GM12878 (cell line): Measurements from ENCODE around the gene ZNF92. TPM values are rescaled to one million over a fixed set of nuclear protein-coding genes. Genes with fewer than 3 reads are reported as not detected.
A peak's percentile ranks its signal among the peaks of the same experiment; 100 is the strongest.

ENCODE experiments used
- ASH2L ChIP-seq: fragments of 300-600, 200-600 bp; sonication (generic); IDR thresholded peaks from 2 replicates; pipeline ENCODE4 v1.6.1; 2017; ENCODE audit warnings: low read depth, mild to moderate bottlenecking, borderline replicate concordance
- BACH1 ChIP-seq: fragments of 450-650 bp; IDR thresholded peaks from 2 replicates; pipeline ENCODE4 v1.6.1; 2017; ENCODE audit warnings: mild to moderate bottlenecking, borderline replicate concordance
- CBFB ChIP-seq: IDR thresholded peaks from 2 replicates; pipeline ENCODE4 v1.6.1; 2016; ENCODE audit warnings: antibody characterized with exemption, low read depth
- CBX5 ChIP-seq: sonication (generic); IDR thresholded peaks from 2 replicates; pipeline ENCODE4 v1.6.1; 2016; ENCODE audit warnings: low read depth, moderate library complexity, mild to moderate bottlenecking, inconsistent platforms
- CEBPB ChIP-seq, 2 experiments: fragments of 150-350 bp in 1 of 2; IDR thresholded peaks; 2 replicates each; pipeline ENCODE4 v1.6.1; 2012 to 2014; ENCODE audit warnings: low read depth in 2 of 2, low read length in 2 of 2, borderline replicate concordance in 1 of 2, inconsistent platforms in 1 of 2
- EED ChIP-seq: sonication (generic); IDR thresholded peaks from 2 replicates; pipeline ENCODE4 v1.6.1; 2016; ENCODE audit warnings: antibody characterized with exemption, low read depth
- FOS ChIP-seq: IDR thresholded peaks from 3 replicates; pipeline ENCODE4 v1.6.1; 2011; ENCODE audit warnings: borderline replicate concordance; ENCODE audit not compliant: insufficient read length; ENCODE audit errors: extremely low read depth
- GATAD2B ChIP-seq: fragments of 450-650 bp; conservative IDR thresholded peaks from 2 replicates; pipeline ENCODE4 v1.6.1; 2017; ENCODE audit warnings: low read depth, mild to moderate bottlenecking, moderate library complexity
- HCFC1 ChIP-seq: fragments of 150-350 bp; IDR thresholded peaks from 2 replicates; pipeline ENCODE4 v1.6.1; 2014; ENCODE audit warnings: low read length
- IKZF1 ChIP-seq: fragments of 450-650 bp; conservative IDR thresholded peaks from 2 replicates; pipeline ENCODE4 v1.6.1; 2017; ENCODE audit warnings: antibody characterized with exemption, mild to moderate bottlenecking
- IKZF2 ChIP-seq, 2 experiments: fragments of 450-650 bp; IDR thresholded peaks; 2 replicates each; pipeline ENCODE4 v1.6.1; 2017; ENCODE audit warnings: mild to moderate bottlenecking in 2 of 2, moderate library complexity in 2 of 2
- KAT2A ChIP-seq: conservative IDR thresholded peaks from 2 replicates; pipeline ENCODE4 v1.6.1; 2011; ENCODE audit warnings: low read depth, low read length; ENCODE audit not compliant: control insufficient read depth
- KDM1A ChIP-seq: fragments of 200-600 bp; sonication (generic); IDR thresholded peaks from 2 replicates; pipeline ENCODE4 v1.6.1; 2016; ENCODE audit warnings: borderline replicate concordance
- KLF5 ChIP-seq: fragments of 450-650 bp; IDR thresholded peaks from 2 replicates; pipeline ENCODE4 v1.6.1; 2014; ENCODE audit warnings: mild to moderate bottlenecking; ENCODE audit not compliant: partially characterized antibody
- MEF2A ChIP-seq: IDR thresholded peaks from 2 replicates; pipeline ENCODE4 v1.6.1; 2011; ENCODE audit warnings: low read depth, mild to moderate bottlenecking, low read length, moderate library complexity; ENCODE audit not compliant: insufficient read depth
- RAD21 ChIP-seq: IDR thresholded peaks from 2 replicates; pipeline ENCODE4 v1.6.1; 2011; ENCODE audit warnings: mild to moderate bottlenecking, low read depth, low read length, moderate library complexity; ENCODE audit not compliant: insufficient read depth
- RAD51 ChIP-seq: fragments of 450-650 bp; IDR thresholded peaks from 2 replicates; pipeline ENCODE4 v1.6.1; 2016; ENCODE audit warnings: moderate library complexity, mild to moderate bottlenecking, inconsistent platforms
- RFX5 ChIP-seq: IDR thresholded peaks from 2 replicates; pipeline ENCODE4 v1.6.1; 2011; ENCODE audit warnings: low read depth, low read length, improper control_type of control experiment
- SIX5 ChIP-seq: IDR thresholded peaks from 2 replicates; pipeline ENCODE4 v1.6.1; 2011; ENCODE audit warnings: mild to moderate bottlenecking, low read depth, low read length, moderate library complexity; ENCODE audit not compliant: severe bottlenecking
- SMAD5 ChIP-seq: IDR thresholded peaks from 2 replicates; pipeline ENCODE4 v1.6.1; 2016; ENCODE audit warnings: antibody characterized with exemption, low read depth
- SREBF1 ChIP-seq: IDR thresholded peaks from 2 replicates; pipeline ENCODE4 v1.6.1; 2012; ENCODE audit warnings: mild to moderate bottlenecking, low read length
- TARDBP ChIP-seq: IDR thresholded peaks from 2 replicates; pipeline ENCODE4 v1.6.1; 2016; ENCODE audit warnings: borderline replicate concordance
- TCF12 ChIP-seq: IDR thresholded peaks from 2 replicates; pipeline ENCODE4 v1.6.1; 2011; ENCODE audit warnings: low read depth, mild to moderate bottlenecking, low read length
- ZBTB11 ChIP-seq: fragments of 450-650 bp; formaldehyde crosslinking; IDR thresholded peaks from 2 replicates; pipeline ENCODE4 v1.5.0; 2022; ENCODE audit warnings: mild to moderate bottlenecking, missing genetic modification characterization
- ZNF274 ChIP-seq: IDR thresholded peaks from one replicate; pipeline ENCODE4 v1.8.0; 2011; ENCODE audit not compliant: insufficient read length, insufficient read depth
- ZZZ3 ChIP-seq: IDR thresholded peaks from 2 replicates; pipeline ENCODE4 v1.6.1; 2011; ENCODE audit warnings: low read depth; ENCODE audit not compliant: control insufficient read depth, insufficient read length
- polyA plus RNA-seq, 11 experiments: library from polyadenylated mRNA; depleted of rRNA in 4 of 11; unstranded in 6 of 11; stranded (reverse) in 5 of 11; fragments of >200 nt; fragmentation: Nextera tagmentation in 4 of 11; fragmentation: Illumina TruSeq in 1 of 11; extraction: Ambion mirVana in 4 of 11; extraction: Trizol in 1 of 11; gene quantifications; 1 replicate in 1 of 11; 2 replicates in 10 of 11; pipeline versions ENCODE4 v1.2.1 to v1.2.3, GENCODE V29; 2011 to 2016; ENCODE audit warnings: inconsistent platforms in 2 of 11, missing spikeins in 2 of 11, low read depth in 1 of 11
- total RNA-seq, 4 experiments: library from RNA; depleted of rRNA in 3 of 4; stranded (reverse); fragments of >200 nt in 3 of 4; fragmentation: Illumina TruSeq in 1 of 4; extraction: Trizol in 1 of 4; gene quantifications; 2 replicates each; pipeline versions ENCODE4 v1.2.1 to v1.2.3, GENCODE V29; 2013 to 2021
- TF ChIP-seq, protein P1 (sequence below): fragments of 450-650 bp; formaldehyde crosslinking; IDR thresholded peaks from 2 replicates; pipeline ENCODE4 v1.4.0; 2020; ENCODE audit warnings: mild to moderate bottlenecking, moderate library complexity

ZNF92 gene
- total and polyA plus RNA-seq, 10 of the 15 experiments (the other 5 are each of a cell fraction or from before 2014, with no cell fraction given) = 6.7 to 27.6 (median 14.3) TPM

GRCh38 chr7:65390588-65390987, 16.9 kb downstream of the ZNF92 start (continued):
- TF ChIP-seq ZBTB11 (CRISPR knock-in tag) = no peak
- TF ChIP-seq RAD21 = no peak
- no peak for TF ChIP-seq KAT2A
- no peak for TF ChIP-seq FOS
- peak; percentile 48; the same call in 1 of the 2 replicates for TF ChIP-seq EED
- no peak for TF ChIP-seq RFX5
- TF ChIP-seq CBFB = peak; percentile 40; the same call in 1 of the 2 replicates
- peak; percentile 90 for TF ChIP-seq IKZF2 (IDR thresholded peaks at IDR 0.05)
- no peak for TF ChIP-seq TCF12
- TF ChIP-seq ASH2L = no peak
- no peak for TF ChIP-seq HCFC1
- TF ChIP-seq SIX5 = no peak
- TF ChIP-seq CBX5 = peak; percentile 45; the same call in 1 of the 2 replicates
- no peak for TF ChIP-seq RAD51
- TF ChIP-seq IKZF1 = peak; percentile 88
- no peak for TF ChIP-seq KDM1A
- TF ChIP-seq KLF5 = no peak
- no peak for TF ChIP-seq TARDBP
- TF ChIP-seq SMAD5 = no peak
- no peak for TF ChIP-seq CEBPB (IDR thresholded peaks at IDR 0.05; ENCODE audit: borderline replicate concordance in 1 of 2, low read depth in 2 of 2, low read length in 2 of 2)
- TF ChIP-seq, protein P1, sequence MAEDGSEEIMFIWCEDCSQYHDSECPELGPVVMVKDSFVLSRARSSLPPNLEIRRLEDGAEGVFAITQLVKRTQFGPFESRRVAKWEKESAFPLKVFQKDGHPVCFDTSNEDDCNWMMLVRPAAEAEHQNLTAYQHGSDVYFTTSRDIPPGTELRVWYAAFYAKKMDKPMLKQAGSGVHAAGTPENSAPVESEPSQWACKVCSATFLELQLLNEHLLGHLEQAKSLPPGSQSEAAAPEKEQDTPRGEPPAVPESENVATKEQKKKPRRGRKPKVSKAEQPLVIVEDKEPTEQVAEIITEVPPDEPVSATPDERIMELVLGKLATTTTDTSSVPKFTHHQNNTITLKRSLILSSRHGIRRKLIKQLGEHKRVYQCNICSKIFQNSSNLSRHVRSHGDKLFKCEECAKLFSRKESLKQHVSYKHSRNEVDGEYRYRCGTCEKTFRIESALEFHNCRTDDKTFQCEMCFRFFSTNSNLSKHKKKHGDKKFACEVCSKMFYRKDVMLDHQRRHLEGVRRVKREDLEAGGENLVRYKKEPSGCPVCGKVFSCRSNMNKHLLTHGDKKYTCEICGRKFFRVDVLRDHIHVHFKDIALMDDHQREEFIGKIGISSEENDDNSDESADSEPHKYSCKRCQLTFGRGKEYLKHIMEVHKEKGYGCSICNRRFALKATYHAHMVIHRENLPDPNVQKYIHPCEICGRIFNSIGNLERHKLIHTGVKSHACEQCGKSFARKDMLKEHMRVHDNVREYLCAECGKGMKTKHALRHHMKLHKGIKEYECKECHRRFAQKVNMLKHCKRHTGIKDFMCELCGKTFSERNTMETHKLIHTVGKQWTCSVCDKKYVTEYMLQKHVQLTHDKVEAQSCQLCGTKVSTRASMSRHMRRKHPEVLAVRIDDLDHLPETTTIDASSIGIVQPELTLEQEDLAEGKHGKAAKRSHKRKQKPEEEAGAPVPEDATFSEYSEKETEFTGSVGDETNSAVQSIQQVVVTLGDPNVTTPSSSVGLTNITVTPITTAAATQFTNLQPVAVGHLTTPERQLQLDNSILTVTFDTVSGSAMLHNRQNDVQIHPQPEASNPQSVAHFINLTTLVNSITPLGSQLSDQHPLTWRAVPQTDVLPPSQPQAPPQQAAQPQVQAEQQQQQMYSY (CRISPR knock-in tag) = no peak
- no peak for TF ChIP-seq ZNF274
- TF ChIP-seq SREBF1 = no peak
- TF ChIP-seq MEF2A = 0 out of 2 replicates have a peak, but pooled peaks have one; percentile 26
- TF ChIP-seq GATAD2B = no peak
- no peak for TF ChIP-seq ZZZ3
- TF ChIP-seq BACH1 = peak; percentile 24; the same call in 1 of the 2 replicates
